ENCODE measurements around the gene SCLT1.
"Not testable (repeated sequence)": the region's sequence is repeated elsewhere in the genome, so short reads cannot be mapped to it uniquely, and the experiment has no call there.

Gene SCLT1

DNA sequence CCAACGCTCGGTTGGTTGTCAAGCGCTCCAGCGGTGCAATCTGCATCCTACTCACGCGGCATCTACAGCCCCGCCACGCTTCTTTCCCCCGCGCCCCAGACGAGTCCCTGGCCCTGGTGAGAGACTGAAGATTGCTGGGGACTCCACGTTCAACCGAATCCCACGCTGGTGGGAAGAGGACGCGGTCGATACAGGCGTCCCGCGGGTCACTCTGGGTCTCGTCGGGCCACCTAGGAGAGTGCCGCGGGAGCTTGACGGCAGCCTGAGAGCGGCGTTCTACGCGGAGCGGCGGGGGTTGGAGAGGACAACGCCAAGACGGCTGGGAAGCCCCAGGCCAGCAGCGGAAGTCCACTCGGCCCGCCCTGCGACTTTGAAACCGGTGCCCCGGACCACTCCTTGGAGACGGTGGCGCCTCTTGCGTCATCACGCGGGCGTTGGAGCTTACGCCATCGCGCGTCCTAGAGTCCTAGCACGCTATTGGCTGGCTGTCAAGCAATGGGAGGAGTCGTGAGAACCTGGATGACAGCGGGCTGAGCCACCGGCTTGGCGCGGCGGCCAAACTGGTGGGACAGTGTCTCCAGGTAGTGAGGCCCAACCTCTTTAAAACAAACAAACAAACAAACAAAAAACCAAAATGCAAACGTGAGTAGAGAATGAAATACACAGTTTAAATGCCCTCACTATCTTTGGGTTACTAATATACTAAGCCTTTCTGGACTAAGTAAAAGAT is at the start of gene SCLT1:
Gene SCLT1, minus strand, starts transcription at position 349 of the 730 bp plus-strand sequence. CDS start 436 bp downstream, outside the sequence.
- DNase-seq (ENCODE audit: low read depth in 1 of 2, low spot score in 1 of 2): peak; percentile 89 to 90

DNA sequence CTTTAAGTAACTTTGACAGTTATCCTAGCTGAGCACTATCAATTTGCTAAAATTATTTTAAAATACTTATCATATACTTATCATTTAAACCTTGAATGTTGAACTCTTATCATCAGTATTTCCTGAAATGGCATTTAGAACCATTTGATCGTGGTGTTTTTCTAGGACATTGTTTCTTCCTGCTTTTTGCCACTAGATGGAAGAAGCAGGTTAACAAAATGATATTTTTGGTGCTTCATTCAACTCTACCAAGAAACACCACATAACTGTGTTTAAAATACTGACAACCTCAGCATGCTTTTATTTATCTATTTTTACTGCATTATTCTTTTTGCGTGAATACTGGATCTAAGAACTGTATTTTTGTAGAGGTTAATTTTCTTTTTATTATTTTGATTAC is 47.2 kb upstream of the SCLT1 start:
- no peak for DNase-seq (ENCODE audit: low read depth in 1 of 2, low spot score in 1 of 2)

DNA sequence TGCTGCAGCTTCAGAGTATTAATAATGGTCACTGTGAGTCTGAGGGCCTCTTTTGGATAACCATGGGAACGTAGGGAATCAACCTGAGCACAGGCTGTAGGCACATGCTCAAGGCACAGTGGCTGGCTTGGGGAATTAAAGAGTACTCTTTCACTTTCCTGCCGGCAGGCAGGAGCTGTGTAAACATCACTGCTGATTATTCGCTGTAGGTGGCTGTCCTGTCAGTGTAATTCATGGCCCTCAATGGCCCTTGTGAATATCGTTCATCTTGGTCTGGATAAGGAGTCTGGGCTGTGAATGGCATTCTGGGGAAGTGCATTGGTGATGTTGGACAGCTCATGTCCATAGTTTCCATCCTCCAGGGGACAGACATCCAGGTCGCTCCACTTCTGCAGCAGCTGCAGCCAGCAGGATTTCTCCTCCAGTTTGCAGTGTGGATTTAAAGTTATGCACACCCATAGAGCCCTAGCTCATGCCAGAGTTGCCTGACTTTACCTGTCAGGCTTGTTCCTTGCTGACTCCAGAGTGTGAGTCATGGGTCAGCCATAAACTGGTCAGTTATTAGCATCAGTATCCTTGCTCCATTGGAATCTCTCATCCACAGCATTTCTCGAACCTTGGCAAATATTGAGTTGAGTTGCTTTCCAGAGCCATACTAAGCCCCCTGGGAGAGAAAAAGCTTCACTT is 45.6 kb upstream of the SCLT1 start:
- DNase-seq (ENCODE audit: low read depth in 1 of 2, low spot score in 1 of 2): no peak

DNA sequence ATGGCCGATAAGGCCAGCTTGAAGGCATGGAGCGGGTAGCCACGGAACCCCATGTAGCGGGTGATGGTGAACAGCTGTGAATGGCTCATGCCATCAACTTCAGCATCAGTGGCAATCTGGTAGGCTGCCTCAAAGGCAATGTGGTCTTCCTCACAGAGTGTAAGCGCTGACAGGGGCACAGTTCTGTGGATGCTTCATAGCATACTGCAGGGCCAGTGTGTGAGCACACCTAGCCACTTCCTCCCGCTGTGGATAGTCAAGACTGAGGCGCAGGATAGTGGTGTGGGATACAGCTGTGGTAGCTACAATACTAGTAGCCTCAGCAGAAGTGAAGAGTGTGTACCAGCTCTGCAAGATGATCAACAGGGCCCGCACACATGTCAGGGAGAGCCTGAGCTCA is 43.1 kb upstream of the SCLT1 start:
- DNase-seq (ENCODE audit: low read depth in 1 of 2, low spot score in 1 of 2): no peak

DNA sequence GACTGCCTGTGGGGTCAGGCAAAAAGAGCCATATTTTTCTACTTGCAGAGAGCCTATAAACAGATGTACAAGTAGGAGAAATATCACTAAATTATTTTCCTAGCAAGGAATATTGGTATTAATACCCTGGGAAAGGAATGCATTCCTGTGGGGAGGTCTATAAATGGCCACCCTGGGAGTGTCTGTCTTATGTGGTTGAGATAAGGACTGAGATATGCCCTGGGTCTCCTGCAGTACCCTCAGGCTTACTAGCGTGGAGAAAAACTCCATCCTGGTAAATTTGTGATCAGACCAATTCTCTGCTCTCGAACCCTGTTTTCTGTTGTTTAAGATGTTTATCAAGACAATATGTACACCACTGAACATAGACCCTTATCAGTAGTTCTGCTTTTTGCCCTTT is 38.0 kb upstream of the SCLT1 start:
- no peak for DNase-seq (ENCODE audit: low read depth in 1 of 2, low spot score in 1 of 2)

DNA sequence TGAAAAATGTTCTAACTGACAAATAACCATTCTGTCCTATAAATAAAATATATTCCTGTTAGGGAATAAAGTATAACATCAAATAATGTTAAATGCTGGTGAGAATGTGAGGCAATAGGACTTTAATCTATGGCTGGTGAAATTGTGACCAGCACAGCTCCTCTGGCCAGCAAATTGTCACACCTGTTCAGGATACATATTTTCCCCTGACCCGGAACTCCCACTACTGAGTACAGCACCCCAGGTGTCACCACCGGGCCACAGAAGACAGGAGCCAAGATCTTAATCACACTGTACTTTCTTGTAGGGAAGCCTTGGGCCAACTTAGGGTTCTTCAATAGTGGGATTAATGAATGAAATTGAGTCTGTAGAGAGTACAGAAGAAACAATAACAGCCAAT is 35.8 kb upstream of the SCLT1 start:
- no peak for DNase-seq (ENCODE audit: low read depth in 1 of 2, low spot score in 1 of 2)

DNA sequence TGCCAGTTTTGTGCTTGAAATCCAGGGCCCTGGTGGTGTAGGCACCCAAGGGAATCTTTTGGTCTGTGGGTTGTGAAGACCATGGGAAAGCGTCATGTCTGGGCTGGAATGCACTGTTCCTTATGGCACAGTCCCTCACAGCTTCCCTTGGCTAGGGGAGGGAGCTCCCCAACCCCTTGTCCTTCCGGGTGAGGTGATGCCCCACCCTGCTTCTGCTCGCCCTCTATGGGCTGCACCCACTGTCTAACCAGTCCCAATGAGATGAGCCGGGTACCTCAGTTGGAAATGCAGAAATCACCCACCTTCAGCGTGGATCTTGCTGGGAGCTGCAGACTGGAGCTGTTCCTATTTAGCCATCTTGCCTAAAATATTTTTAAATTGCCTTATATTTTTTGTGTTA is 33.3 kb upstream of the SCLT1 start:
- DNase-seq (ENCODE audit: low read depth in 1 of 2, low spot score in 1 of 2): not testable (repeated sequence)

DNA sequence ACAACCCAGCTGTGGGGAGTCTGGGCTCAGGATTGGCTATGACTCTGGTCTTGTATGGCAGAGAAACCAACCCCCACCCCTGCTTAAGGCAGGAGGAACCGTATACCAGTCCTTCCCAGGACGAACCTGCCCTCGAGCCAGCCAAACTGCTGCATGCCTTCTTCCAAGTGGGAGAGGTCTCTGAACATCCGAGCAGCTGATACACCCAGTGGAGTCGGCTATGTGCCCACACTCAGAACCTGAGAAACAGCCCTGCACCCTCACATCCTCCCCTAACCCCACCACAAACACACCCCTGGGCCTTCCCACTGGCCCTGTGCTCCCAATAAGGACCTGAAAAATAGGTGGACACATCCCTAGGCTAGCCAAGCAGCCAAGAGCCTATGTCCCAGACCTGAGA is 24.4 kb upstream of the SCLT1 start:
- no peak for DNase-seq (ENCODE audit: low read depth in 1 of 2, low spot score in 1 of 2)

DNA sequence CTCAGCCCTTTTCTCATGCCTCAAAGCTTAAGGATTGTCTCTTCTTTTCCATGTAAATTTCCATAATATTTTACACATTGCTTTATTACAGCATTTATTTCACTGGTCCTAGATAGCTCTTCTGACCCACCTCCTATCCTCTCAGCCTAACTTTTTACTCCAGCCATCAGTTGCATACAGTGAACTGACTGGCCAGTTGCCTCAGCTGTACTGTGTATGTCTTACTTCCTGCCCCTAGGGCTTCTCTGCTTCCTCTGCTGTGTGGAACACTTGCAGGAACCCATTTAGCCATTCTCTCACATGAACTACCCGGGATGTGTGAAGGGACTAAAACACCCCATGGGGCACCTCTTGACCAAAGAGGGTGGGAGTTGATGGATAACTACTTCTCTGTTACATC is 20.6 kb upstream of the SCLT1 start:
- DNase-seq (ENCODE audit: low read depth in 1 of 2, low spot score in 1 of 2): no peak

DNA sequence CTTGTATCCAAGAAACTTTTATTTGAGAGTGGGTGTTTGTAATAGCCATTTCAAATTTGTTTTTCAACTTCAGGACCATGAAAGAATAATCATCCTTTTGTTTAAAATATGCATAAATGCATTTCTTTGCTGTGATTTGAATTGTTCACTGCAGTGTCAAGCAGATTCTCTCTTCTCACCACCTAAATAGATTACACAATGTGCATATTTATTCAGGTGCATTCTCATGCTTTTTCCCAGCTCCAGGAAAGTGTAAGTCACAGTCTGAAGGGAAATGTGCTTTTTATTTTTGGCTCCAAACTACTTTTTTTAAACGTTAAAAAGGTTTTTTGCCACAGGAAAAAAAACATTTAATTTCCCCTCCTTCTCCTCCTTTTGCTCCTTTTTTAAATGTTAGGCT is 20.1 kb upstream of the SCLT1 start:
- no peak for DNase-seq (ENCODE audit: low read depth in 1 of 2, low spot score in 1 of 2)

DNA sequence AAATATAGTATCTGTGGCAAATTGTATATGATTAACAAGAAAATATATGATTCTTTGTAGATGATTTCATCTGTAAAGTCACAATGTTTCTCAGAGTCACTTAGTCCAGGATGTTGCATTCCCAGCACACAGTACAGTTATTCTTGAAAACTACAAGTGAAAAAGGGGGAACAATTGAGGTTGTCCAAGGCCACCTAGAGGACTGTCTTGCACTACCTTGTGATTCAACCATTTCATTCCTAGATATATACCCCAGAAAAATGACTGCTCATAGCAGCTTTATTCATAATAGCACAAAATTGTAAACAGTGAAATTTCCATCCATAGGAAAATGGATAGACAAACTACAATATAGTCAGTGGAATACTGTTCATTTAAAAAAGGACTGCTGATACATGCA is 18.6 kb upstream of the SCLT1 start:
- no peak for DNase-seq (ENCODE audit: low read depth in 1 of 2, low spot score in 1 of 2)

DNA sequence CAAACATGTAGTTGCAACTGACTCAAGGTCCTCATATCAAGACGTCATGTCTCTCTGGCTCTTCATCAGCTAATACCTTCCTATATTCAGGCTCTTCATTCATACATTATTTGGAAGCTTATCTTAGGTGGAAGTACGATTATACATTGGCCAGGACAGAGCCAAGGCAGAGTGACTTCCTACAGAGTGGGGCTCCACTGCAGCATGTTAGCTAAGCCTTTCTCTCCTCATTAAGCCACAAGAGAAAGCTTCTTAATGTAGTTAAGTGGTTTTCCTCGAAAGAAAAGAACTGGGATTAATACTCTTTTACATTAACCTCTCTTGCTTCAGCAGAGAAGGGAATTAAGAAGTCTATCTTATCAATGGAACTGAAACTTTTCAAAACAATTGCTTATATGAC is 17.6 kb upstream of the SCLT1 start:
- DNase-seq (ENCODE audit: low read depth in 1 of 2, low spot score in 1 of 2): no peak

DNA sequence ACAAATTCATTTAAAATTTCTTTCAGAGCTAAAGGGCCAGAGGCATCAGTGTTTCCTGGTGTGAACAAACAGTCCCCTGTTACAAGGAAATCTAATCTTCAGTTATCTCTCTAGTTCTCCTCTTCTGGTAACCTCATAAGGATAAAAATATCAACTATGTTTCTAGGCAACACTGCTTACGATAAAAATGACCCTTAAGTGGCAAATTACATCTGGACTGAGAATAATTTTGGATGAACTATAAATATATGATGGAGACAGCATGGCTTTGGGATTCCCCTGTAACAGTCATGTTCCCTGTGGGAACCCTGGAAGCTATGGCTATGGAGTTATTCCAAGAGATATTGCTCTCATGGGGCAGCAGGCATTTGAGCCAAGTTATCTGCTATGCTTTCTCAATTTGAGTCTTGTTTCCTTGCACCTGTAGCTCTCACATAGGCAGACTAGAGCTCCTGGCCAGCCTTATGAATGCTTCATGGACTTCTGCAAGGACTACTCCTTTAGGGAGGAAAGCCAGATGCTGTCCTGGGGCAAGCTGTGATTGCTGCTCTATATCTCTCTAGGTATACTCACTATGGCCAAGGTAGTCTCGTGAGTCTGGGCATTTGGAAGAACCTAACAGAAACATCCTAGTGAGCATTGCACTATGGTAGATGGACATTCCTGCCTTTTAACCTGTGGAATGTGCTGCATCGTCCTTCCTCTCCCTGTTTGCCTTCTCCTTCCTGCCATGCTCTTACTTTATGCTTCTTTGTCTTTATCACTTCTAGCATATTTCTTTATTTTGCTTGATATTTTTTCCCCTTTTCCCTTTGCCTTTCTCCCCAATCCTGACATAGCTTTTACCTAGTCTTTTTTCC is 16.9 kb upstream of the SCLT1 start:
- DNase-seq (ENCODE audit: low read depth in 1 of 2, low spot score in 1 of 2): no peak

DNA sequence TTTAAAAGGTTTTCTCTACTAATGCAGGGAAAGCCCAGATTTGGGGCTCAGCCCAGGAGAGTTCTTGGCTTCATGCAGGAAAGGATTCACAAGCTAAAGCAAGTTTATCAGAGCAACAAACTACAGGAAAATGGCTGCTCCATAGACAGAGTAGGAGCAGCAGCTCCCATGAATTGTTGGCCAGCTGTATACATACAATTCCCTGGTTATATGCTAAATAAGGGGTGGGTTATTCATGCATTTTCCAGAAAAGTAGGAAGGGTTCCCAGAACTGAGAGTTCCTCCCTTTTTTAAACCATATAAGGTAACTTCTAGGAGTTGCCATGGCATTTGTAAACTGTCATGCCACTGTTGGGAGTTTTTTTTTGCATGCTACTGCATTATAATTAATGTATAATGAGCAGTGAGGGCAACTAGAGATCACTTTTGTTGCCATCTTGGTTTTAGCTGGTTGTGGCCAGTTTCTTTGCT is 5.2 kb upstream of the SCLT1 start:
- no peak for DNase-seq (ENCODE audit: low read depth in 1 of 2, low spot score in 1 of 2)

DNA sequence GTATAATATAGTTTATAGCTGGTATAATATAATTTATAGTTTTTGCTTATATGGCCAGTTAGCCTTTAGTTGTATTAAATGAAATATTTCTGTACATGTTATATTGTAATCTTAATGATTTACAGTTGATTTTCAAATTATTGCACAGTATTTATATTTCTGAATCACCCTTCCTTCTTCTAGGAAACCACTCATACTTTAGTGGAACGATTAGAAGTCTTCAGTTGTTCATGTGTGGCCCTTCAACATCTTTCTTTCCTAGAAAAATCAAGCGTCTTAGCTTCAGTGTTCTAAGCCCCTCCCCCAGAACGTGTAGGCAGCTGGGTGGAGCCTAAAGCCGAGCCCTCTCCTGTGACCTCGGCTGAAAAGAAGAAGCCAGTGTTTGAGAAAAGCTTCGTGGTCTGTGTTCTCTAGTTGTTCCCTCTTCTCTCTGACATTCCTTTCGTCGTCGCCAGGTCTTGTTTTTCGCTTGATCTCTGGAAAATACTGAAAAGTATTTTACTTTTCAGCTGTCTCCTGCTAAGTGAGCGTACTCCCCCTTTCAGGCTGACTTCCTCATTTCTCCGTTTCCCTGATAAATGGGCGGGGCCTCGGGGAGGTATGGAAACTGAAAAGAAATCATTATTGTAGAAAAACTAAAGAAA is 2.6 kb upstream of the SCLT1 start, which contains the start of gene C4orf33:
Gene C4orf33, plus strand, starts transcription at position 342 of the 644 bp plus-strand sequence. CDS start 6,459 bp downstream, outside the sequence.
- peak; percentile 36 to 51 for DNase-seq (ENCODE audit: low read depth in 1 of 2, low spot score in 1 of 2)

DNA sequence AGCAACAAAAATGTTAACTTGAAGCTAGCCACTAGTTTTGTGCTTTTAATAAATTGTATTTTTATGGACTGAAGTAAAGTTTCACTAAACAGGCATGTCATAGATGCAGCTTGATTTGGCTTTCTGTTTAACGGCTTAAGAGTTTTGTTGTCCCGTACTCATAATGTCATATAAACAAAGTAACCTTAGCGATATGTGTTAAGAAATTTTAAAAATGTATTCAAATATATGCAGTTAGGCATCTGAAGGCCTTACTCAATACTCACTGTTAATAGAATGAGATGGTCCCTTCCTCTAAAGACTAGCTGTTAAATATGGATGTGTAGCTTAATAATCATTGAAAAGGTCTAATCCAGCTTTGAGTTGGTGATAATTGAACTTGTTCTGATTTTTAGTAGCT is 1.0 kb upstream of the SCLT1 start:
- DNase-seq (ENCODE audit: low read depth in 1 of 2, low spot score in 1 of 2): no peak

DNA sequence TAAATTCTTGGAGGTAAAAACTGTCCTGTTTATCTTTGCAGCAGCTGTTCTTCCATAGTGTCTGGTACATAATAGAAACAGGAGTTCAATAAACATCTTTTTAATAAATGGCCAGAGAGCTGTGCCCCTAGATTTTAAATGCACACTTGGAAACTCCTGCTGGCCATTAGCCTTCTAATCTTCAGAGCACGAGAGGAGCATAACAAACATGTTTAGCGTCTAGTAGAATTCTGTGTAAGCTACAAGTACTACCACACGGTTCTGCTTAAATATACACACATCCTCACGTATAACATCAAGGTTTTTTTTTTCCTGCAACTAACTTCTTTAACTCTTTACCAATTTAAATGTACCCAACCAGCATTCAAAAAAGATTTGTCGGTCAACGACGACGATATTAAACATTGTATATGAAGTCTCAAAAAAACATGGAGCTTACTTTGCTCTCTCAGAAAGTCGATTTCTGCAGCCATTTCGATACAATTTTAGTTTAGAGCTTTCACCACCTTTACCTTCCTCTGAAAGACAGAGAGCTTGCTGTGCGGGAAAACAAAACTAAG is 628 bp downstream of the SCLT1 start:
- no peak for DNase-seq (ENCODE audit: low read depth in 1 of 2, low spot score in 1 of 2)

DNA sequence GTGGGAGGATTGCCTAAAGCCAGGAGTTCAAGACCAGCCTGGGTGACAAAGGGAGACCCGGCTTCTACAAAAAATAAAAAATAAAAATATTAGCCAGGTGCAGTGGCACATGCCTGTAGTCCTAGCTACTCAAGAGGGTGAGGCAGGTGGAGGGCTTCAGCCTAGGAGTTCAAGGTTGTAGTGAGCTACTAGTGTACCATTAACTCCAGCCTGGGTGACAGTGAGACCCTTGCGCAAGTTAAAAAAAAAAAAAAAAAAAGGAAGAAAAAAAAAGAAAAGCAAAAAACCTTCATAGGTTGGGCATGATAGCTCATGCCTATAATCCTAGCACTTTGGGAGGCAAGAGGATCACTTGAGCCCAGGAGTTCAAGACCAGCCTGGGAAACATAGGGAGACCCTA is 5.8 kb downstream of the SCLT1 start:
- no peak for DNase-seq (ENCODE audit: low read depth in 1 of 2, low spot score in 1 of 2)

DNA sequence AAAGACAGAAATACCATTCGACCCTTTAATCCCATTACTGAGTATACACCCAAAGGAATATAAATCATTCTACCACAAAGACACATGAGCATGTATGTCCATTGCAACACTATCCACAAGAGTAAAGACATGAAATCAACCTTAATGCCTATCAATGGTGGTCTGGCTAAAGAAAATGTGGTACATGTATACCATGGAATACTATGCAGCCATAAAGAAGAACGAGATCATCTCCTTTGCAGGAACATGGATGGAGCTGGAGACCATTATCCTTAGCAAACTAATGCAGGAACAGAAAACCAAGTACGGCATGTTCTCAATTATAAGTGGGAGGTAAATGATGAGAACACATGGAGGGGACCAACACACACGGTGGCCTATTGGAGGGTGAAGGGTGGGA is 7.9 kb downstream of the SCLT1 start:
- DNase-seq (ENCODE audit: low read depth in 1 of 2, low spot score in 1 of 2): no peak

DNA sequence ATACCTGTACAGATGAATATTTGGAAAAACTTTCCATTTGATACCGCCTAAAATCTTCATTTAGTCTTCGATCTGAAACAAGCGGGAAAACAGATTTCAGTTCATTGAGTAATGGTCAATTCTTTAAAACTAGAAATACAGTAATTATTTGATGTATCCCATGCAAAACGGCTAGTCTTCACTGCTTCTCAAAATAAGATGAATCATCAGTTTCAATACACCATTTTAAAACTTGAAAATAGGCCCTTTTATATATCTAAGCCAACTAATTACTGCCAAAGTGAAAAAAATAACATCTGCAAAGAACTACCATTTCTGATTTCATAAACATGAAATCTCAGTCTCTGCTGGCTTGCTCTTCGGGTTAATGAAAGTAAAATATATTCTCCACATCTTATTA is 11.0 kb downstream of the SCLT1 start:
- DNase-seq (ENCODE audit: low read depth in 1 of 2, low spot score in 1 of 2): no peak

DNA sequence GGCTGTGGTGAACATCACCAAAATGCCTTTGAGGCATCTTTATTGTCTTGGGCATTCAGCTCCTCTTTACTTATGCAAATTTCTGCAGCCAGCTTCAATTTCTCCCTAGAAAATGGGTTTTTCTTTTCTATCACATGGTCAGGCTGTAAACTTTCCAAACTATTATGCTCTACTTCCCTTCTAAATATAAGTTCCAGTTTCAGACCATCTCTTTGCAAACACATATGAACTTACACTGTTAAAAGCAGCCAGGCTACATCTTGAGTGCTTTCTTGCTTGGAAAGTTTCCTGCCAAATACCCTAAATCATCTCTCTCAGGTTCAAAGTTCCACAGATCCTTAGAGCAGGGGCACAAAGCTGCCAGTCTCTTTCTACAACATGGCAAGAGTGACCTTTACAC is 13.2 kb downstream of the SCLT1 start:
- no peak for DNase-seq (ENCODE audit: low read depth in 1 of 2, low spot score in 1 of 2)
